Neural crest cell (in vitro differentiated cells): ENCODE measurements around the gene TXNRD3. TPM values are rescaled to one million over a fixed set of nuclear protein-coding genes. Genes with fewer than 3 reads are reported as not detected.

Experiments
- DNase-seq: peaks from one replicate; pipeline ENCODE4 v3.0.0; 2021; ENCODE audit warnings: low read depth, mixed read lengths, low spot score
- H3K27ac Mint-ChIP-seq: one replicate; pipeline ENCODE4 v1.8.0; 2021; ENCODE audit warnings: mild to moderate bottlenecking, mixed read lengths; ENCODE audit not compliant: unreplicated experiment
- H3K27me3 Mint-ChIP-seq: 2 replicates; pipeline ENCODE4 v1.8.0; 2021; ENCODE audit warnings: low read depth, mild to moderate bottlenecking, mixed read lengths
- H3K36me3 Mint-ChIP-seq: 2 replicates; pipeline ENCODE4 v1.8.0; 2021; ENCODE audit warnings: low read depth, mild to moderate bottlenecking, mixed read lengths
- H3K4me1 Mint-ChIP-seq: 2 replicates; pipeline ENCODE4 v1.8.0; 2021; ENCODE audit warnings: mixed read lengths
- H3K4me3 Mint-ChIP-seq: one replicate; pipeline ENCODE4 v1.8.0; 2021; ENCODE audit warnings: mild to moderate bottlenecking, mixed read lengths
- H3K9me3 Mint-ChIP-seq: 2 replicates; pipeline ENCODE4 v1.8.0; 2021; ENCODE audit warnings: mixed read lengths
- total RNA-seq: library from RNA; stranded (reverse); gene quantifications from 2 replicates; pipeline ENCODE4 v1.2.1, GENCODE V29; 2021
- TF ChIP-seq, protein P1 (sequence below): fragments of 200-600 bp; sonication (generic); conservative IDR thresholded peaks from 2 replicates; pipeline ENCODE4 v1.5.0; 2021; ENCODE audit warnings: antibody characterized with exemption, mild to moderate bottlenecking

Gene TXNRD3
- total RNA-seq, 1 donor from 2014 or later, result 13.8 TPM

DNA sequence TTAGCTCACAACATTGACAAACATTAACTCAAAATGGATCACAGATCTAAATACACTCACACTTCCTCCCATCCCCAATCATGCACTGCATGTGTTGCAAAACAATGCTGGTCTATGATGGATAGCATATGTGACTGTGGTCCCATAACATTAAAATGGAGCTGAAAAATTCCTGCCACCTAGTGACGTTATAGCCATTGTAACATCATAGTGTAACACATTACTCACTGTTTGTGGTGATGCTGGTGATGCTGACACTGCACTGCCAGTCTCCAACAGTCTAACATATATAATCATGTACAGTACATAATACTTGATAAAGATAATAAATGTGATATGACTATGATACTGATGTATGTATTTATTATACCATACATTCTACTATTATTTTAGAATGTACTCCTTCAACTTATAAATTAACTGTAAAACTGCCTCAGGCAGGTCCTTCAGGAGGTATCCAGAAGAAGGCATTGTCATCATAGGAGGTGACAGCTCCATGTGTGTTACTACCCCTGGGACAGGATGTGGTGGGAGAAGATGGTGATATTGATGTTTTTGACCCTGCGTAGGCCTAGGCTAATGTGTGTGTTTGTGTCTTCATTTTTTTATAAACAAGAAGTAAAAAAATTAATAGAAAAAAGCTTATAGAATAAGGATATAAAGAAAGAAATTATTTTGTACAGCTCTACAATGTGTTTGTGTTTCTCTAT lies 41.3 kb downstream of the TXNRD3 start:
- Mint-ChIP-seq H3K4me1 (peaks cover 6% of the 10 kb centered on the region), H3K36me3 (peaks cover 4% of the 10 kb centered on the region), H3K27ac (no peak overlapping the region), H3K9me3 (no peaks in the 10 kb centered on the region), H3K4me3 (no peak overlapping the region), H3K27me3 (no peaks in the 10 kb centered on the region)
- TF ChIP-seq, protein P1, sequence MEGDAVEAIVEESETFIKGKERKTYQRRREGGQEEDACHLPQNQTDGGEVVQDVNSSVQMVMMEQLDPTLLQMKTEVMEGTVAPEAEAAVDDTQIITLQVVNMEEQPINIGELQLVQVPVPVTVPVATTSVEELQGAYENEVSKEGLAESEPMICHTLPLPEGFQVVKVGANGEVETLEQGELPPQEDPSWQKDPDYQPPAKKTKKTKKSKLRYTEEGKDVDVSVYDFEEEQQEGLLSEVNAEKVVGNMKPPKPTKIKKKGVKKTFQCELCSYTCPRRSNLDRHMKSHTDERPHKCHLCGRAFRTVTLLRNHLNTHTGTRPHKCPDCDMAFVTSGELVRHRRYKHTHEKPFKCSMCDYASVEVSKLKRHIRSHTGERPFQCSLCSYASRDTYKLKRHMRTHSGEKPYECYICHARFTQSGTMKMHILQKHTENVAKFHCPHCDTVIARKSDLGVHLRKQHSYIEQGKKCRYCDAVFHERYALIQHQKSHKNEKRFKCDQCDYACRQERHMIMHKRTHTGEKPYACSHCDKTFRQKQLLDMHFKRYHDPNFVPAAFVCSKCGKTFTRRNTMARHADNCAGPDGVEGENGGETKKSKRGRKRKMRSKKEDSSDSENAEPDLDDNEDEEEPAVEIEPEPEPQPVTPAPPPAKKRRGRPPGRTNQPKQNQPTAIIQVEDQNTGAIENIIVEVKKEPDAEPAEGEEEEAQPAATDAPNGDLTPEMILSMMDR, result no peak
- no peak for DNase-seq

DNA sequence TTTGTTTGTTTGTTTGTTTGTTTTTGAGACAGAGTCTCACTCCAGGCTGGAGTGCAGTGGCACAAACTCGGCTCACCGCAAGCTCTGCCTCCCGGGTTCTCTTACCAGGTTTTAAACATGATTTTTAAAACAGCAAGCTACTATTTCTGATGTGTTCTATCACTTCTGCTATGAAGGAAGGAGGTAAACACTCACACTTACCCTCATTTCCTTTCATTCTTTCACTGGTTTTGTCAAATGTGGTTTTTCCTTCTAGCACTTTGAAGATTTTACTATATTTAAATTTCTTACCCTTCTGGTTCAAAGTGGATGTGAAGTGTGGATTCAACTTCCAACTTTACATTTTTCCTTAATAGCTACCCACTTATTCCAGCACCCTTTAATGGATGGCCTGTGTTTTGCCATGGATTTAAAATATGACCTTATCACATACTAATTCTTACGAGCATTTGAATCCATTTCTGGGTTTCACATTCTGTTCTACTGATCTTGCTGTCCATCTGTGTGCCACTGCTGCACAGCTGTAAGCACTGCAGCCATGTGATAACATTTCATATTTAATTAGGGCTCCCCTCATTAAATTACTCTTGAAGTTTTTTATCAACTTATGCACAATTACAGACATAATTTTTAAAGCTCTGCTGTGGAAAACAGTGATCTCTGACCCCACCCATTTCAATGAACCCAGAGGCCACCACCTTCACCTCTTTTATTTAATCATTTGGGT lies 42.3 kb downstream of the TXNRD3 start:
- H3K27me3 Mint-ChIP-seq, result no peaks in the 10 kb centered on the region
- no peak overlapping the region for H3K4me3 Mint-ChIP-seq
- TF ChIP-seq, protein P1, result no peak
- DNase-seq, result no peak
- H3K27ac Mint-ChIP-seq, result no peak overlapping the region
- peaks cover 6% of the 10 kb centered on the region for H3K4me1 Mint-ChIP-seq
- peaks cover 7% of the 10 kb centered on the region for H3K36me3 Mint-ChIP-seq
- H3K9me3 Mint-ChIP-seq, result no peaks in the 10 kb centered on the region

DNA sequence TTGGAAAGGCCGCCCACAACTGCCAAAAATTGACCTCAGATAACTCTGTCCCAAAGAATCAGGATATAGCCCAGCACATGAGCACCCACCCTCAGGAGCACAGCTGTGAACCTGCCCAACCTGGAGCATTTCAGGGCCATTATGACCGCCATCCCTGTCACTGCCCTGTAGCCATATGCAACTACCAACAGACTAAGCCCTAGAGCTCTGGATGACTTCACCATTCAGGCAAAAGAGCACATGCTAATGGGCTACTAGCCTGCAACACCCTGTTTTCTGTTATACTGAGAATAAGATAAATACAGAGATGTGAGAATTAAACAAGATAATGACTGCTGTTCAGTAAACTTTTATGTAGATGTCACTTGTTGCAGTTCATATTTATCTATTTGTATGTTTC lies 45.0 kb downstream of the TXNRD3 start:
- H3K27me3 Mint-ChIP-seq, result no peaks in the 10 kb centered on the region
- no peak for DNase-seq
- no peaks in the 10 kb centered on the region for H3K4me1 Mint-ChIP-seq
- no peak overlapping the region for H3K4me3 Mint-ChIP-seq
- no peak overlapping the region for H3K27ac Mint-ChIP-seq
- H3K9me3 Mint-ChIP-seq, result no peaks in the 10 kb centered on the region
- H3K36me3 Mint-ChIP-seq, result peaks cover 17% of the 10 kb centered on the region
- TF ChIP-seq, protein P1, result no peak

DNA sequence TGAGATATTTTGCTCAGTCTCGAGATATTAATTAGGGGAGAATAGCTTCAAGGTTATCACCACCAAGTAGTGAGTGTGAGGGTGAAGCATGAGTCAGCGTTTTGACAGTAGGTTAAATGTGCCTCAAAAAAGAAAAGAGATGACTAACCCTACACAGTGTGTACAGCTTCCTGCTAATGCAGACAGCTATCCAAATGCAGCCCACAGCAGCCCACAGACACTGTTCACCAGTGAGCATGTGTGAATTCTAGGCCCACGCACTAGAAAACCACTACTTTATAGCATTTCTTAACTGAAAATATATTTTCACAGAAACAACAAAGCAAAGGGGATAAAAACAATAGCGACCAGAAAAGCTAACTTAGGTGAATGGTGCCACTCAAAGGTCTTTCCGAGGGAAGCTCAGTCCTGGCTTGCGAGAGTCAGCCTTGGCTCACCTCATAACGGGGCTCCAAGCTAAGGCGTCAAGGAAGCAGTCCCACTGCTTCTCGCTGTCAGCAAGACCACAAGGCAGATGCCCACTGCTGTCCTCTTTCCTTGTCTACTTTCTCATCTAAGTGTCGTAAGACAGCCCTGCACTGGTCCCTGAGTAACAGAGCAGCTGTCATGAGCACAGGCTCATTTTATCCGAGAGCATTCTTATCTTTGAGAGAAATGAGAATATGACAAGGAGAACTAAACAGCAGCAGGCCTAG lies 47.6 kb downstream of the TXNRD3 start:
- Mint-ChIP-seq H3K4me3 (no peak overlapping the region), H3K27ac (peak overlapping the region; percentile 88), H3K36me3 (peaks cover 30% of the 10 kb centered on the region), H3K9me3 (peaks cover 4% of the 10 kb centered on the region), H3K4me1 (no peaks in the 10 kb centered on the region), H3K27me3 (no peaks in the 10 kb centered on the region)
- DNase-seq, result no peak
- TF ChIP-seq, protein P1, result no peak

DNA sequence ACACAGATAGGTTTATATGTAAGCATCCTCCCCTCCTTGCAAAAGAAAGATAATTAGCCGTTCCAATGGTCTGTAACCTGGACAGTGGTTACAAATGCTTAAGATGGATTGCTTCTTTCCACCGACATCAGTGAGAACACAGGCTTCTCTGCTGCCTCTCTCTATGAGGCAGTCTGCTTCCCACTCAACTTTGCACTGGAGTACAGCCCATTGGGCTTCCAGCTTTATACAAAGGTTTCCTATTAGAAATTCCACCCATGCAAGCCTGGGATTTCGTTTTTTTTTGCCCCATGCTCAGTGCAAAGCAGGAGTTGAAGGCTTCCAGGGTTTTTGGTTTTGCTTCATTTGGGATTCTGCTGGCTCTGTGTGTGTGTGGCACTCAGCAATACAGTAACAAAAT lies 48.9 kb downstream of the TXNRD3 start:
- no peaks in the 10 kb centered on the region for H3K27me3 Mint-ChIP-seq
- peaks cover 32% of the 10 kb centered on the region for H3K36me3 Mint-ChIP-seq
- DNase-seq, result no peak
- no peak overlapping the region for H3K27ac Mint-ChIP-seq
- no peaks in the 10 kb centered on the region for H3K4me1 Mint-ChIP-seq
- TF ChIP-seq, protein P1, result no peak
- no peak overlapping the region for H3K4me3 Mint-ChIP-seq
- H3K9me3 Mint-ChIP-seq, result peaks cover 4% of the 10 kb centered on the region
